ENCODE data around the gene MFSD1.

The MFSD1 gene

GRCh38 chr3:158820521-158820920 lies 18.7 kb downstream of the MFSD1 start:
- DNase-seq = no peak

- no peak for DNase-seq
Observed at GRCh38 chr3:158821847-158822246, 20.0 kb downstream of the MFSD1 start.

GRCh38 chr3:158823426-158823825 lies 21.6 kb downstream of the MFSD1 start:
- DNase-seq = no peak

DNA sequence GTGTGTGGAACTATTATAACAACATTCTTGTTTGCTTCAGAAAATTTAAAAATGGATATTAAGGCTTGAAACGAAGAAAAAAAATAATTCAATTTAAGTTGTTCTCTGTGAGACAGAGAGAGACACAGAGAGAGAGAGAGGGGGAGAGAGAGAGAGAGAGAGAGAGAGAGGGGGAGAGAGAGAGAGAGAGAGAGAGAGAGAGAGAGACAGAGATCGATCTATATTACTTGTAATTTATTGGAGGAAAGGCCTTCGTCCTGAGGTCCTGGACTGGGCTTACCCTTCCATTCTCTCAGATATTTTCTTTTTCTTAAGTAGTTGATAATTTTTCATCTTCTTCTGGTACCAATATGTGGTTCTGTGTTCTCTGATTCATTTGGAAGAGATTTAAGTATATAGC lies 25.9 kb downstream of the MFSD1 start:
- no peak for DNase-seq

- no peak for DNase-seq
Observed at GRCh38 chr3:158830391-158830790, 28.5 kb downstream of the MFSD1 start.

DNA sequence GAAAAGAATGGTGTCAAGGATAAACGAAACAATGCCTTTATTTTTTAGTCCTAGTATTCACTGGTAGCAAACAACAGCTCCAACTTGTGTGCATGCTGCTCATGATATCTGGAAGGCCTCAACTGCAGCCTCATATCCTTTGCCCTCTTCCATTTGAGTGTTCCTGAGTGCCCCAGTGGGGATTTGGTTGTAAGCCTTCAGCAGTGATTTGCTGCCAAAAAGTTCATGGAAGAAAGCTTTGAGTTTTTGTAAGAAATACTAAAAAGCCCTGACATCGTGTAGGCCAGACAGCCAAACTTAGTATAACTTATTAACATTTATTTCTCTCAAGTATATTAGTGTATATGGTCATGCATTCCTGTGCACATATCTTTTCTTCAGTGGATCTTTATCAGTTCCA lies 30.0 kb downstream of the MFSD1 start:
- DNase-seq = no peak

DNA sequence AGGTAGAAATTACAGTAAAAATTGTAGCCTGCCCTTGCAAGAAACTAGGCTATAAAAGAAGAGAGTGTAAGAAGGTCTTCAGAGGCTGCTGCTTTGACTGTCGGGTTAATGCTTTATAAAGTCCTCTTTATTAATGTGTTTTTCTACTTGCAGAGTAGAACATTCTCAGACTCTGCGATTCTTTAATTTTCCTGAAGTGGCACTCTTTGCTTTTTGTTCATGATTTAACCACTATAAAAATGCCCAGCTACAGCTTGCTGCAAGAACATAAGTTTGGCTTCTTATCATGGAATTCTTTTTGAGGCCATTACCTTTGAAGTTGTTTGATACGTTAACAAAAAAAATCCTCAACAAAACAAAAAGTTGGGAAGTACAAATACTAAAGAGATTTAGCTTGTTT lies 33.8 kb downstream of the MFSD1 start:
- no peak for DNase-seq

DNA sequence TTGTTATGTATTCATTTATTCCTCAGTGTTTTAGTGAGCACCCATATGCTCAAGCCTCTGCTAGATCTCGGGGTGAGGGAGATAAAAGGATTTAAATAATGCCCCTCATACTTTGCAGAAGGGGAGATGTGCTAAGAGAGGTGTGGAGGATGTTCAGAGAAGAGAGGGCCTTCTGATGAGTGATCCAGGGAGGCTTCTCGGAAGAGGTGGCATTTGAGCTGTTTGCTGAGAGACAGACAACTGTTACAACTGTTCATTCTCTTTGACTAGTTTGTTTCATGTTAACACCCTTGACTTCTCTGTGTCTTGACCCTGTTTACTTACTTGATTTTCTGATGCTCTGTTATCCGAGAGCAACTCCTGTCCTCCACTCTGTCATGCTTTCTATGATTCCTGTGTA lies 34.5 kb downstream of the MFSD1 start:
- no peak for DNase-seq

DNA sequence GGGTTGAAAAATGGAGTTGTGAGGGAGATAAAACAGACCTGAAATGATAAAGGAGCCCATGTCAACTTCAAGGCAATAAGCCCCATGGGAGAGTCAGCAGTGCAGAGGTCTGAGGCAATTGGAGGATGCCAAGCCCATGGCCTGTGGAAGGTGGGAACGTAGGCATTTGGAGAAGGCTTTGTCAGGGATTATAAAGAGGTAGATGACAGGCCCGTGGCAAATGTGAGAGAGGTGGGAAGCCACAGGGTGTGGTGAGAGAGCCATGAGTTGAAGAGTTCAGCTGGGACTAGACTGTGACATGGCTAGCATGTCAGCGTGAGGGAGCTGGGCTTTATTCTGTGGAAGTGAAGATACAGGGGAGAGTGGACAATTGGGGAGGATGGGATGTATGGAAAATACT lies 35.4 kb downstream of the MFSD1 start:
- DNase-seq = no peak

- no peak for DNase-seq
Observed at GRCh38 chr3:158839966-158840365, 38.1 kb downstream of the MFSD1 start.

DNA sequence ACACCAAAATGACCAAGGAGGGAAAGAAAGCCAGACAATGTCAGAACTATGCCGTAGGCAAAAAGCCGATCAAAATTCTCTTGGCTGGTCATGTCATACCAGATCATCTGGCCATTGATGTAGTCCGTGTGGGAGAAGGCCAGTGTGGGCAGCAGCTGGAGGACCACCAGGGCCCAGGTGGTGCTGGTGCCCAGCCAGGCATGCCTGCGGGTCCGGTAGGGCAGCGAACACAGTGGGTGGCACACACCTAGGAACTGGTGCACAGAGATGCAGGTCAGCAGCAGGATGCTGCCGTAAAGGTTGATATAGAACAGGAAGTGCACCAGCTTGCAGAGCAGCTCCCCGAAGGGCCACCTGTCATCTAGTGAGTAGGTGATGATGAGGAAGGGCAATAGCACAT lies 39.5 kb downstream of the MFSD1 start:
- no peak for DNase-seq

DNA sequence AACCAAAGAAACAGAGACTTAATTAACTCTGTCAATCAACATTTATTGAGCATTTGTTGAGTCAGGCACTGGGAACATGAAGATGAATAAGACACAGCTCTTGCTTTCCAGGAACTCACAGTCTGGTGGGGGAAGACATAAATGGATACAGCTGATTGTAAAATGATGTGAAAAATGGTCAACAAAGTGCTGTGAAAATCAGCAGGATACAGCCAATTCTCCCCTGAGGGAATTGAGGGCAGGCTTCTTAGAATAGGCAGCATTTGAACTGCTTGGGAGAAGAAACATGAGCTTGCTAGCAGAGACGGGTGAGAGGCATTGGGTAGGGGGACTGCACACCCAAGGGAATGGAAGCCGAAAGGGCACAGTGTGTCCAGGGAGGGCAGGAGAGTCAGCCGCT lies 41.1 kb downstream of the MFSD1 start:
- no peak for DNase-seq

- DNase-seq = peak; percentile 65
Observed at GRCh38 chr3:158845765-158846350, 44.0 kb downstream of the MFSD1 start.

- no peak for DNase-seq
Observed at GRCh38 chr3:158846803-158847451, 45.1 kb downstream of the MFSD1 start.

DNA sequence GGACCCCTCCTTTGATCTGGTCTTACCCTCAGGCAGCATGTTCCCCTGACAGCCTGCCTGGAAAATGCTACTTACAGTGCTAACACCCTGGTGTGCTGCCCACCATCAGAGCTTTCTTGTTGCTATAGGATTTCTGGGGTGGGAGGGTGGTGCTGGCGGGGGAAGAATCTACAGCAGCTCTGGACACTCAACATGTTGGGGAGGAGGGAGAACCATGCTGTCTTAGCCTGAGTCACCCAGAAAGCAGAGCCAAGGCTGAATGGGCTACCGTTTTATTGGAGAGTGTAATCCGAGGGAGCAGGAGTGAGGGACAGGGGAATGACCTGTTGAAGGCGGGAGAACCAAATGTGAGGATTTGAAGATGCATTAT lies 45.6 kb downstream of the MFSD1 start:
- no peak for DNase-seq

DNA sequence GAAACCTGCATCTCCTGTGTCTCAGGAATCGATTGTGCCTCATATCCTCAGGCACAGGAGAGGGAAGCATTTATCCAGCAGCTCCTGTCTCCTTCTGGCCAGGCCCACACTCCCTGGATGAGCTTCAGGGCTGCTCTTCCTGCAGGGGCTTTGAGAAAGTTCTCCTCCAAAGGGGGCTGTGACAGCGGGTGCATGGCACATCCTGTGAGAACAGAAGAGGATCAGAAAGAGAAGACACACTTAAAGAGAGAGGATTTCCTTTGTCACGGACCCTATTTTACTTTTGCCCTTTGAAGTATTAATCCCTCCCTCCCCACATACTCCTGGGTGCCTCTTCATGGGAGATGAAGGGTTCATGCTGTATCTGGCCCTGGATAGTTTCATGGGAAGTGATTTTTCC lies 46.0 kb downstream of the MFSD1 start:
- DNase-seq = no peak

DNA sequence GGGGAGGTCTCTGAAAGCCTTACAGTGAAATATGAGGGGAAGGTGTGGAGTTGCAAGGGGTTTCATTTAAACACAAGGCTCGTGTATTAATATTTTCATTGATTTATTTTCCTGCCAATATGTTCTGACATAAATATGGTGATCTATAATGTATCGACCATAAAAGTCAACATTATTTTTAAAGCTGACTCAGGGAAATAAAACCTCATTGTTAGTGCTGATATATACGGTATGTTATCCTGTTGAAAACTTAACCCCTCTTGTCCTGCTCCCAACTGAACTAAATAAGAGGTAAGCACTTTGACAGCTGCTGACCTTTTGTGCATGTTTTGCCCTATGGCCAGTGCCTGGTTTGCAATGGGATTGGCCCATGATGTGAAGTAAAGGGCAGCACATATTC lies 47.9 kb downstream of the MFSD1 start:
- DNase-seq = no peak

DNA sequence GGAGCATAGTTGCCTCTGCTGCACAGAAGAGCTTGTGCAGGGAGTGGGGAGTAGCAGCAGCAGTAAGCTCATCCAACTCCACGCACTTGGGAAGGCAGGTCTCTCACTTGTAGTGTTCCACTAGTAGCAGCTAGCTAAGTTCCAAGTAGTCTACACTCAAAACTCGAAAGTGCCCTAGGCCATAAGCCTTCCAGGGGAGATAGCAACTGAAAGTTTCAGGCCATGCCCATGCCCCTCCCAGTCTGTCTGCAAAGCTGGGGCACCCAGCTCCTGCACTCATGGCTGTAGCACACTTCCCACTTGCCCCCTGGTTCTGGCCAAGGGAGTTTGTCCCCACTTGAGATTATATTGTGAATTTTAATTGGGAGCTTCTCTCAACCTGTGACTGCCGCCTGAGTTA lies 57.5 kb downstream of the MFSD1 start:
- DNase-seq = no peak

- DNase-seq = no peak
Observed at GRCh38 chr3:158863247-158863646, 61.4 kb downstream of the MFSD1 start.

- DNase-seq = no peak
Observed at GRCh38 chr3:158864492-158864891, 62.6 kb downstream of the MFSD1 start.

DNA sequence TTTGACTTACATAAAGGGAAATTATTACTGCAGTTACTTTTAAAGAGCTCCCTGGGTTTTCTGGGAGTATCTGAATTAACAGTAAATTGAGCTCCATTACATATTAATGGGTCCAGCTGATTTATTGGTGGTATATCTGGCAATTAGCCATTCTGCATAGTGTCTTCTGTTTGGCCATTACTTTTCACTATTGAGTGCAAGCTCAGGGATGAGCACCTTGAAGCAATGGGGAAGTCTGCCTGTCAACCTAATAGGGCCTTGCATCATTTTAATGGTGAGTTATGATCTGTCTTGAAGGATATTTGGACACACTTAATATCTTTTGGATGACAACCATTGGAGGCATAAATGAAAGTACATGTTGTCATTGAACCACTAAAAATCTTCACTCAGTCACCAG lies 73.8 kb downstream of the MFSD1 start:
- DNase-seq = no peak
